ENCODE results near the gene ZNF512B.

GRCh38 chr20:63941282-63942081 is 28.2 kb downstream of the ZNF512B start:
- TF ChIP-seq CTCF (IDR thresholded peaks at IDR 0.05; ENCODE audit: low read depth, low read length, missing input control) = no peak
- no peak for TF ChIP-seq YY1 (IDR thresholded peaks at IDR 0.05)
- TF ChIP-seq MAX (IDR thresholded peaks at IDR 0.05) = no peak
- no peak for TF ChIP-seq REST (IDR thresholded peaks at IDR 0.05)
- TF ChIP-seq ATF3 (IDR thresholded peaks at IDR 0.05) = no peak
- TF ChIP-seq SP1 (IDR thresholded peaks at IDR 0.05) = peak; percentile 12
- TF ChIP-seq FOXA1 (IDR thresholded peaks at IDR 0.05) = no peak
- TF ChIP-seq RAD21 (IDR thresholded peaks at IDR 0.05) = no peak
- no peak for TF ChIP-seq RXRA (IDR thresholded peaks at IDR 0.05)
- TF ChIP-seq ZBTB33 (IDR thresholded peaks at IDR 0.05) = no peak
- TF ChIP-seq TAF1 (conservative IDR thresholded peaks at IDR 0.05) = no peak
